ENCODE results near the gene TSR3.

TSR3 gene

GRCh38 chr16:1394367-1394951 lies 42.8 kb upstream of the TSR3 start:
- TF ChIP-seq CTCF (conservative IDR thresholded peaks at IDR 0.05; ENCODE audit: low read length), result no peak
- H3K4me3 ChIP-seq (ENCODE audit: low read length), result no peak overlapping the region
- DNase-seq (ENCODE audit: low read depth), result no peak

GRCh38 chr16:1393613-1394176 lies 42.0 kb upstream of the TSR3 start:
- no peak for TF ChIP-seq CTCF (conservative IDR thresholded peaks at IDR 0.05; ENCODE audit: low read length)
- no peak overlapping the region for H3K4me3 ChIP-seq (ENCODE audit: low read length)

DNA sequence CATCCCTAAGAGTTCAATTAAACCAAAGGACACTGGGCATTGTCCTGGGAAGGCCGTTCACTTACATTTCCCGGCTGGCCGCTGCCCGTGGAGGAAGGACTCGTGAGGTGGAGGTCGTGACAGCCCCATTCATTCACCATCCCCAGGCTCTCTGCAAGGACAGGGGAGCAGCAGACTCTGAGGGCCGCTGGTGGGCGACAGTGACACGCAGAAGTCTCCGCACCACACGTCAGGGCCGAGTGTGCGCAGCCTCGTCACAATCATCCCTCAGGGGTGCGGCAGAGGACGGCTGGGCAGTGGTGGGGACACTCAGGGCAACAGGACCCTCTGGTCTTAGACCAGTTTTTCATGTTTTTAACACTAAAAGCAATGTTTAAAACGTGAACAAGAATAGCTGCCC lies 41.1 kb upstream of the TSR3 start:
- no peak for TF ChIP-seq CTCF (conservative IDR thresholded peaks at IDR 0.05; ENCODE audit: low read length)
- no peak overlapping the region for H3K4me3 ChIP-seq (ENCODE audit: low read length)
- no peak for DNase-seq (ENCODE audit: low read depth)

More at GRCh38 chr16:1393613-1394176, 42.0 kb upstream of the TSR3 start:
- DNase-seq (ENCODE audit: low read depth), result no peak

DNA sequence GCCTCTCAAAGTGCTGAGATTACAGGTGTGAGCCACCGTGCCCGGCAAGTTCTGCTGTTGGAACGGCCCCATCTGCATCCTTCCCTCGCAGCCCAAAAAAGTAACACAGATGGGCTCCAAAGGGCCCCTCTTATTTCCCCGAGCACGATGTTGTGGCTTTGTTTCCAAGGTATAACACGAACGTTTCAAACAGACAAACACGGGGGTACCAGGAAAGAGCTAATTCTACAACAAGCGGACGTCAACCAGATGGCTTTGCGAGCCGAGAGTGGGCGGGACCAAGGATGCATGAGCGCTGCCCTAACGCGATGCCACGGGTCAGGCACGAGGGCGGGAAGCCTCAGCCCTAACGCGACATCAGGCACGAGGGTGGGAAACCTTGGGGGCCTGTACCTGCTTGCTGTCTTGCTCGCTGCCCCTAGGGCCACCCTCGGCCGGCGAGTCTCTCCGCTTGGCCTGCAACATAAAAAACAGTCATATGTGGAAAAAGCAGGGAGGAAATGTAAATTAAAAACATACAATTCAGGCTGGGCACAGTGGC lies 38.6 kb upstream of the TSR3 start:
- no peak for DNase-seq (ENCODE audit: low read depth)
- no peak overlapping the region for H3K4me3 ChIP-seq (ENCODE audit: low read length)
- TF ChIP-seq CTCF (conservative IDR thresholded peaks at IDR 0.05; ENCODE audit: low read length), result no peak

DNA sequence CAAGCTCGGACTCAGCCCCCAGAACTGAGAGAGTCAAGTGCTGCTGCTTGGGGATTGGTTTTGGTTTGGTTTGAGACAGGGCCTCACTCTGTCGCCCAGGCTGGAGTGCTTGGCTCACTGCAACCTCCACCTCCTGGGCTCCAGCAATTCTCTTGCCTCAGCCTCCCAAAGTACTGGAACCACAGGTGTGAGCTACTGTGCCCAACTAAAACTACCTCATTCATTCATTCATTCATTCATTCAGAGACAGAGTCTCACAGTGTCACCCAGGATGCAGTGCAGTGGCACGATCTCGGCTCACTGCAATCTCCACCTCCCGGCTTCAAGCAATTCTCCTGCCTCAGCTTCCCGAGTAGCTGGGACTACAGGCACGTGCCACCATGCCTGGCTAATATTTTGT lies 38.1 kb upstream of the TSR3 start:
- TF ChIP-seq CTCF (conservative IDR thresholded peaks at IDR 0.05; ENCODE audit: low read length), result no peak

DNA sequence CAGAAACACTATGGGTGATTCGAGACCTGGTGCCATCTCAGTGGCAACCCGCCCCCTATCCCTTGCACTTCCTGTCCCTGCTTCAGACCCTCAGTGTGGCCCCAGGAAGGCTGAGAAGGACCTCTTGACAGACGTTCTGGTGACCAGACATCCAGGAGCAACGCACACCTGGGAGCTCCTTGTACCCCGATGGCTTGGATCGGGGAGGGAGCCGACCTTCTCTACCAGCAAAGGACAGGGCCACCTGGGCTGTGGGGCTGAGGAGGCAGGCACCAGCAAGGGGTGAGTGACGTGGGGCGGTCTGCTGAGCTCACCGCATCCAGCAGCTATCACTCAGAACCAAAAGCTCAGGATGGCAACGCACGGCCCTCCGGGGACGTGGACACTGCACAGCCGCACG lies 35.7 kb upstream of the TSR3 start:
- H3K4me3 ChIP-seq (ENCODE audit: low read length), result no peak overlapping the region
- TF ChIP-seq CTCF (conservative IDR thresholded peaks at IDR 0.05; ENCODE audit: low read length), result no peak
- no peak for DNase-seq (ENCODE audit: low read depth)

More for the DNA sequence above, 38.1 kb upstream of the TSR3 start:
- H3K4me3 ChIP-seq (ENCODE audit: low read length), result no peak overlapping the region
- DNase-seq (ENCODE audit: low read depth), result no peak

DNA sequence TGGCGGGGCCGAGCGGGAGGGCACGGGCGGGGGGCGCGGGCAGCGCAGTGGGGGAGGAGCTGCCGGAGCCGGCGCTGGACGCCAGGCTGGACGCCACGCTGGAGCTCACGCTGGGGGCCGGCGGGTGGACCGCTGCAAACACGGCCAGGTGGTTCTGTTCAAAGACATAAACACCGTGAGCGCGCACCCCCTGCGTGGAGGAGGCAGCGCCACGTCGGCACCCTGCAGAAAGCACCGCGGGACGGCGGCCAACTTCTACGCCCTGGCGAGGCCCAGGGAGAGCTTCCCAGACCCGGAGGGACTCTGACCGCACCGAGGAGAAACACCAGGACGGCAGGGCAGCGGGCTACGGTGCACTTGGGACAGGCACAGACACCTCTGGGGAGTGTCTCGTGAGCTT lies 33.6 kb upstream of the TSR3 start:
- no peak for TF ChIP-seq CTCF (conservative IDR thresholded peaks at IDR 0.05; ENCODE audit: low read length)
- DNase-seq (ENCODE audit: low read depth), result no peak

More for the DNA sequence above, 33.6 kb upstream of the TSR3 start:
- no peak overlapping the region for H3K4me3 ChIP-seq (ENCODE audit: low read length)
